OCI-LY3 (cell line): Measurements from ENCODE around the gene CLTCL1.

Experiments used
- EZH2phosphoT487 ChIP-seq: fragments of 200-600 bp; shearing (Covaris generic); IDR thresholded peaks from 2 replicates; pipeline ENCODE4 v1.6.1; 2018; ENCODE audit warnings: antibody characterized with exemption, mixed run types, low read depth
- TF ChIP-seq, protein P1 (sequence below): fragments of 200-600, 300-600 bp; sonication (generic); IDR thresholded peaks from 2 replicates; pipeline ENCODE4 v1.5.1; 2014; ENCODE audit warnings: antibody characterized with exemption, low read length, low read depth

- TF ChIP-seq, protein P1, sequence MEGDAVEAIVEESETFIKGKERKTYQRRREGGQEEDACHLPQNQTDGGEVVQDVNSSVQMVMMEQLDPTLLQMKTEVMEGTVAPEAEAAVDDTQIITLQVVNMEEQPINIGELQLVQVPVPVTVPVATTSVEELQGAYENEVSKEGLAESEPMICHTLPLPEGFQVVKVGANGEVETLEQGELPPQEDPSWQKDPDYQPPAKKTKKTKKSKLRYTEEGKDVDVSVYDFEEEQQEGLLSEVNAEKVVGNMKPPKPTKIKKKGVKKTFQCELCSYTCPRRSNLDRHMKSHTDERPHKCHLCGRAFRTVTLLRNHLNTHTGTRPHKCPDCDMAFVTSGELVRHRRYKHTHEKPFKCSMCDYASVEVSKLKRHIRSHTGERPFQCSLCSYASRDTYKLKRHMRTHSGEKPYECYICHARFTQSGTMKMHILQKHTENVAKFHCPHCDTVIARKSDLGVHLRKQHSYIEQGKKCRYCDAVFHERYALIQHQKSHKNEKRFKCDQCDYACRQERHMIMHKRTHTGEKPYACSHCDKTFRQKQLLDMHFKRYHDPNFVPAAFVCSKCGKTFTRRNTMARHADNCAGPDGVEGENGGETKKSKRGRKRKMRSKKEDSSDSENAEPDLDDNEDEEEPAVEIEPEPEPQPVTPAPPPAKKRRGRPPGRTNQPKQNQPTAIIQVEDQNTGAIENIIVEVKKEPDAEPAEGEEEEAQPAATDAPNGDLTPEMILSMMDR, result no peak
- no peak for TF ChIP-seq EZH2phosphoT487
Observed at GRCh38 chr22:19290400-19291217, 910 bp downstream of the CLTCL1 start.
